Activated CD4-positive, alpha-beta T cell treated with anti-CD3 and anti-CD28 coated beads for 4 hours (primary cell): Measurements from ENCODE around the gene MRGPRE.
"Not testable (repeated sequence)": the region's sequence is repeated elsewhere in the genome, so short reads cannot be mapped to it uniquely, and the experiment has no call there.

Experiments used
- DNase-seq, 2 donors: peaks; one replicate each; pipeline ENCODE4 v3.0.0-alpha.2; 2020

MRGPRE gene, protein sequence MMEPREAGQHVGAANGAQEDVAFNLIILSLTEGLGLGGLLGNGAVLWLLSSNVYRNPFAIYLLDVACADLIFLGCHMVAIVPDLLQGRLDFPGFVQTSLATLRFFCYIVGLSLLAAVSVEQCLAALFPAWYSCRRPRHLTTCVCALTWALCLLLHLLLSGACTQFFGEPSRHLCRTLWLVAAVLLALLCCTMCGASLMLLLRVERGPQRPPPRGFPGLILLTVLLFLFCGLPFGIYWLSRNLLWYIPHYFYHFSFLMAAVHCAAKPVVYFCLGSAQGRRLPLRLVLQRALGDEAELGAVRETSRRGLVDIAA

DNA sequence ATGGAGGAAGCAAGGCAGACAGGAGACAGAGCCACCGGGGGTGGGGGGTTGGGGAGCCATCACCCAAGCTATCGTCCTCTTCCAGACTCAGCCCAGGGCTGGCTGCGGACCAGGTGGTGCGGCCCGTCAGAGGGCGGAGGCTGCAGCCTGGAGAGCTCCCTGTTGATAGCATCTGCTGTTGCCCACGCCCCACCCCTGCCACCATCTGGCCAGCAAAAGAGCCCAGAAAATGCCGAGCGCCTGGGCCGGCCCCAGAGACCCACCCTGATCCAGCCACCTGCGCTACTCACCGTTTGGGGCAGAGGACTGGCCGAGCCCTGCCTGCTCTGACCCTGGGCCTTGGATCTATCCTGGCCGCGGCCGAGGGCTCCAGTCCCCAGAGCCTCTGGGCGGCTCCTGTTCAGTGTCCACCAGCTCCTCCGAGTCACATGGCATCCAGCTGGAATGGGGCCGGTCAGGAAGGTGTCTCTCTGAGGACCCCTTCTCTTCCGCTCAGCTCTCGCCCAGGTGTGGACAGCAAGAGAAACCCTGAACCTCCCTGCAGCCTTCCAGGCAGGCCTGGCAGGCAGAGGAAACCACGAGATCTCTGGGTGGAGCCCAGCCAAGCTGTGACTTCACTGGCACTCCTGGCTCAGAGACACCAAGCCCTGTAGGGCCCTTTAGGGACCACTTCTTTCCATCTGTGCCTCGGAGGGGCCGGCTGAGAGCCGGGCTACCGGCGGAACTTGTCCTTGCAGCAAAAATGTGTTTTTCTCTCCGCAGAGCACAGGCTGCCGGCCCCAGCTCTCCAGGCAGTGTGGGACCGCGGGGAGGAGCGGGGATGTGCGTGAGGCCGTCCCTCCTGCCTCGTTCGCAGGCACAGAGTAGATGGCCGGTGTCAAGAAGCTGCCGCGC is at the start of gene MRGPRE:
MRGPRE (minus strand) TSS at position 567 of the 894 bp plus-strand sequence. CDS start 3,618 bp downstream, outside the sequence.
- no peak for DNase-seq

- DNase-seq, result not testable (repeated sequence)
Observed at GRCh38 chr11:3281146-3281545, 48.9 kb upstream of the MRGPRE start.

- not testable (repeated sequence) for DNase-seq
Observed at GRCh38 chr11:3280662-3281061, 48.4 kb upstream of the MRGPRE start.

GRCh38 chr11:3278922-3279321 is 46.7 kb upstream of the MRGPRE start:
- DNase-seq, result not testable (repeated sequence)

GRCh38 chr11:3273629-3274028 is 41.4 kb upstream of the MRGPRE start:
- DNase-seq, result not testable (repeated sequence)

- DNase-seq, result not testable (repeated sequence)
Observed at GRCh38 chr11:3262548-3262947, 30.3 kb upstream of the MRGPRE start.

- DNase-seq, result not testable (repeated sequence)
Observed at GRCh38 chr11:3261831-3262230, 29.6 kb upstream of the MRGPRE start.

DNA sequence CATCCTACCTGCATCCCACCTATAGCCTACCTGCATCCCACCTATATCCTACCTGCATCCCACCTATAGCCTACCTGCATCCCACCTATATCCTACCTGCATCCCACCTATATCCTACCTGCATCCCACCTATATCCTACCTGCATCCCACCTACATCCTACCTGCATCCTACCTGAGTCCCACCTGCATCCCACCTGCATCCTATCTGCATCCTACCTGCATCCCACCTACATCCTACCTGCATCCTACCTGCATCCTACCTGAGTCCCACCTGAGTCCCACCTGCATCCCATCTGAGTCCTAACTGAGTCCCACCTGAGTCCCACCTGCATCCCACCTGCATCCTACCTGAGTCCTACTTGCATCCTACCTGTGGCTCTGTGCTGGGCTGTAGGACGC is 25.3 kb upstream of the MRGPRE start:
- DNase-seq, result not testable (repeated sequence)

- DNase-seq, result not testable (repeated sequence)
Observed at GRCh38 chr11:3255241-3255640, 23.0 kb upstream of the MRGPRE start.

DNA sequence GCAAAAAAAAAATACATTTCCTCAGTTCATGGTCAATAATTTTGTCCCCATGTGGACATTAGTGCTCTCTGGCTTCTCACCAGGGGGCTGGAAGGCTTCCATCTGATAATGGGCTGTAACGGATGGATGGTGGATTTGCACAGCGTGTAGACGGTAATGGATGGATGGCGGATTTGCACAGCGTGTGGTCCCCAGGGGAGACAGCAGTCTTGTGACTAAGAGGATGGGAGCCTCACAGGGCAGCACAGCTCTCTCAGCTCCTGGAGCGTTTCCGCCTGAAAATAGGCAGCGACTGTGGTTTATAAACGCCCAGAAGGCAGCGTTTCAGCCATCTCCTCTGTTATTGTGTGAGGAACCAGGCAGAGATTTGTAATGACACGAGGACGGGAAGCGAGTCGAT is 22.6 kb upstream of the MRGPRE start:
- DNase-seq, result not testable (repeated sequence)

GRCh38 chr11:3245071-3245470 is 12.9 kb upstream of the MRGPRE start:
- no peak for DNase-seq

GRCh38 chr11:3243880-3244279 is 11.7 kb upstream of the MRGPRE start:
- no peak for DNase-seq

DNA sequence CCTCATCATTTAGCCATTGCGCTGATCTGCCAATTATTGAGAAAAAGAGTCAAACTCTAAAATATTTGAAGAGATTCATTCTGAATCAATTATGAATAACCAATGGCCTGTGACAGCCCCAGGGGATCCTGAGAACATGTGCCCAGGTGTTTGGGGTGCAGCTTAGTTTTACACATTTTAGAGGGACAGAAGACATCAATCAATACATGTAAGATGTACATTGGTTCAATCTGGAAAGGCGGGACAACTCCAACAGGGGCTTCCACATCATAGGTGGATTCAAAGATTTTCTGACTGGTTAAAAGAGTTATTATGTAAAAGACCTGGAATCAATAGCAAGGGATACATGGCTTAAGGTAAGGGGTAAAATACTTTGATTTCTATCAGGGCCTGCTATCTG is 4.9 kb upstream of the MRGPRE start:
- no peak for DNase-seq

DNA sequence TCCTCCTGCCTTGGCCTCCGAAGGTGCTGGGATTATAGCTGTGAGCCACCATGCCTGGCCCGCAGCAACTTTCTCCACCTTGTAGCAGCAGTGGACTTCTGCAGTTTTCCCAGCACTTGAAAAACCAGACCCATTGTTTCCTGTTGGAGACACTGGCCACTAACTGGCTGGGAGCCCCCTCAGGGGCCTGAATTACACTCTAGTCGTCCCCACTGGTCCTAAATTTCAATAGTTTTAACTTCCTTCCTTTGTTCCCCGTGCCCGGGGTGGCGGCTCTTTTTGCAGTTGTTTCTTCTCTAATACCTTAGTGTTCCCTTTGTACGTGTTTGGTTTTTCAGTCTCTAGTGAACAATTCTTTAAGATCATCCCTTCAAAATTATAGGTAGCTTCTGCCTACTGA is 2.6 kb upstream of the MRGPRE start:
- DNase-seq, result no peak

DNA sequence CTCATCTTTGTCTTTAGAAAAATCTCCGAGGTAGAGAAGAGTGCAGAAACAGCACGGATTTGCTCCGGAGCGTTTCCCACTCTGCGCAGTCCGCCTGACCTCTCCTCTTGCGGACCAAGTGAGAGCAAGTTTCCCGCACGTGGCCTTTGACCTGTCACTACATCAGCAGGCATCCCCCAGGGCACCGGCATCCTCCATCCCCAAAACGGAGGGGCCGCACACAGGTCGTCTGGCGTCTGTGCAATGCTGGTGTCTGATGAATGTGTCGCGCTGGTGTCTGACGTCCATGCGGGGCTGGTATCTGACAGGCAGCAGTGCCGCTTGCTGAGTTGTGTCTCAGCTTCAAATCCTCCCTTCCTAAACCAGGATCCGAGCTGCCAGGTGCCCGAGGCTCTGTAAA is 739 bp upstream of the MRGPRE start:
- no peak for DNase-seq

GRCh38 chr11:3231550-3231850 is 717 bp downstream of the MRGPRE start:
- no peak for DNase-seq

- DNase-seq, result no peak
Observed at GRCh38 chr11:3230636-3231549, 1.3 kb downstream of the MRGPRE start.

GRCh38 chr11:3229673-3230630 is 2.3 kb downstream of the MRGPRE start:
- DNase-seq, result no peak

DNA sequence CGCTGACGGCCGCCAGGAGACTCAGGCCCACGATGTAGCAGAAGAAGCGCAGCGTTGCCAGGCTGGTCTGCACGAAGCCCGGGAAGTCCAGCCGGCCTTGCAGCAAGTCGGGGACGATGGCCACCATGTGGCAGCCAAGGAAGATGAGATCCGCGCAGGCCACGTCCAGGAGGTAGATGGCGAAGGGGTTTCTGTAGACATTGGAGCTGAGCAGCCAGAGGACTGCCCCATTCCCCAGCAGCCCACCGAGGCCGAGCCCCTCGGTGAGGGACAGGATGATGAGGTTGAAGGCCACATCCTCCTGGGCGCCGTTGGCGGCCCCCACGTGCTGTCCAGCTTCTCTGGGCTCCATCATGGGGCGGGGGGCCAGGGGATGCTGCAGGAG is 3.8 kb downstream of the MRGPRE start:
- DNase-seq, result no peak

GRCh38 chr11:3227568-3228444 is 4.4 kb downstream of the MRGPRE start:
- DNase-seq, result no peak
